K562 (cell line): ENCODE data around the gene CTXN1. TPM values are rescaled to one million over a fixed set of nuclear protein-coding genes. Genes with fewer than 3 reads are reported as not detected.

Experiments used
- ESRRA ChIP-seq: fragments of 450-650 bp; IDR thresholded peaks from 2 replicates; pipeline ENCODE4 v1.6.1; 2014; ENCODE audit warnings: low read depth, mild to moderate bottlenecking, moderate library complexity, borderline replicate concordance
- HNRNPH1 ChIP-seq: fragments of 200-400 bp; formaldehyde crosslinking; optimal IDR thresholded peaks from 2 replicates; pipeline ENCODE3; 2017; ENCODE audit warnings: low read depth, mild to moderate bottlenecking, low read length, moderate library complexity
- KLF1 ChIP-seq: fragments of 450-650 bp; IDR thresholded peaks from 2 replicates; pipeline ENCODE4 v1.6.1; 2016; ENCODE audit warnings: missing genetic modification characterization, missing compliant biosample characterization
- MCM3 ChIP-seq: fragments of 450-650 bp; IDR thresholded peaks from 2 replicates; pipeline ENCODE4 v1.6.1; 2016
- PHF8 ChIP-seq: fragments of 200-600 bp; sonication (generic); IDR thresholded peaks from 2 replicates; pipeline ENCODE4 v1.6.1; 2012; ENCODE audit warnings: mixed run types, mild to moderate bottlenecking, inconsistent platforms, low read length, moderate library complexity, borderline replicate concordance
- RHOXF2B ChIP-seq: fragments of 250-450 bp; sonication (Bioruptor Pico); conservative IDR thresholded peaks from 2 replicates; pipeline ENCODE4 v1.5.1; 2021
- TARDBP ChIP-seq: fragments of 450-650 bp; IDR thresholded peaks from 2 replicates; pipeline ENCODE4 v1.6.1; 2016
- ZNF384 ChIP-seq: IDR thresholded peaks from 2 replicates; pipeline ENCODE4 v1.6.1; 2012; ENCODE audit warnings: low read depth, low read length, improper control_type of control experiment
- ZNF668 ChIP-seq: fragments of 250-450 bp; sonication (Bioruptor Pico); IDR thresholded peaks from 2 replicates; pipeline ENCODE4 v1.8.0; 2022; ENCODE audit warnings: mild to moderate bottlenecking, inconsistent platforms
- ZNF699 ChIP-seq: fragments of 250-450 bp; sonication (Bioruptor Pico); IDR thresholded peaks from 2 replicates; pipeline ENCODE4 v1.8.0; 2021; ENCODE audit warnings: mild to moderate bottlenecking, moderate library complexity; ENCODE audit not compliant: insufficient replicate concordance
- ZNF717 ChIP-seq: fragments of 250-450 bp; sonication (Bioruptor Pico); IDR thresholded peaks from 2 replicates; pipeline ENCODE4 v1.5.0; 2021
- polyA plus RNA-seq, 8 experiments: library from polyadenylated mRNA; depleted of rRNA in 4 of 8; stranded (reverse) in 5 of 8; unstranded in 3 of 8; fragments of >200 nt; fragmentation: Nextera tagmentation in 2 of 8; fragmentation: Illumina TruSeq in 1 of 8; extraction: Ambion mirVana in 2 of 8; extraction: Trizol in 1 of 8; gene quantifications; 2 replicates each; pipeline versions ENCODE4 v1.2.1 to v1.2.3, GENCODE V29; 2011 to 2014; ENCODE audit warnings: inconsistent platforms in 1 of 8, missing spikeins in 1 of 8
- total RNA-seq, 7 experiments: library from RNA; depleted of rRNA in 6 of 7; stranded (reverse); fragments of >200 nt in 6 of 7; fragmentation: Illumina TruSeq in 2 of 7; extraction: Trizol in 2 of 7; gene quantifications; 2 replicates each; pipeline versions ENCODE4 v1.2.1 to v1.2.3, GENCODE V29; 2011 to 2021; ENCODE audit warnings: low replicate concordance in 1 of 7
- TF ChIP-seq, protein P1 (sequence below): fragments of 200-800 bp; sonication (Bioruptor generic); IDR thresholded peaks from 2 replicates; pipeline ENCODE4 v1.6.1; 2017; ENCODE audit warnings: missing genetic modification characterization, missing compliant biosample characterization
- TF ChIP-seq, protein P2 (sequence below): fragments of 450-650 bp; conservative IDR thresholded peaks from 2 replicates; pipeline ENCODE4 v1.6.1; 2016; ENCODE audit warnings: missing genetic modification characterization, low read depth, mild to moderate bottlenecking, missing compliant biosample characterization, moderate library complexity
- TF ChIP-seq, protein P3 (sequence below): fragments of 250-450 bp; sonication (Bioruptor Pico); IDR thresholded peaks from 2 replicates; pipeline ENCODE4 v1.6.1; 2021; ENCODE audit warnings: mild to moderate bottlenecking
- TF ChIP-seq, protein P4 (sequence below), 2 experiments: fragments of 450-650 bp; formaldehyde crosslinking in 1 of 2; IDR thresholded peaks; 2 replicates each; pipeline versions ENCODE4 v1.4.0 to v1.6.1; 2014 to 2020; ENCODE audit warnings: mild to moderate bottlenecking in 2 of 2, borderline replicate concordance in 1 of 2, low read depth in 1 of 2

CTXN1 gene
- total and polyA plus RNA-seq, 9 of the 15 experiments (the other 6 are each of a cell fraction or from before 2014, with no cell fraction given), result 0.15 to 37.4 (median 1.8) TPM; not detected in 2

DNA sequence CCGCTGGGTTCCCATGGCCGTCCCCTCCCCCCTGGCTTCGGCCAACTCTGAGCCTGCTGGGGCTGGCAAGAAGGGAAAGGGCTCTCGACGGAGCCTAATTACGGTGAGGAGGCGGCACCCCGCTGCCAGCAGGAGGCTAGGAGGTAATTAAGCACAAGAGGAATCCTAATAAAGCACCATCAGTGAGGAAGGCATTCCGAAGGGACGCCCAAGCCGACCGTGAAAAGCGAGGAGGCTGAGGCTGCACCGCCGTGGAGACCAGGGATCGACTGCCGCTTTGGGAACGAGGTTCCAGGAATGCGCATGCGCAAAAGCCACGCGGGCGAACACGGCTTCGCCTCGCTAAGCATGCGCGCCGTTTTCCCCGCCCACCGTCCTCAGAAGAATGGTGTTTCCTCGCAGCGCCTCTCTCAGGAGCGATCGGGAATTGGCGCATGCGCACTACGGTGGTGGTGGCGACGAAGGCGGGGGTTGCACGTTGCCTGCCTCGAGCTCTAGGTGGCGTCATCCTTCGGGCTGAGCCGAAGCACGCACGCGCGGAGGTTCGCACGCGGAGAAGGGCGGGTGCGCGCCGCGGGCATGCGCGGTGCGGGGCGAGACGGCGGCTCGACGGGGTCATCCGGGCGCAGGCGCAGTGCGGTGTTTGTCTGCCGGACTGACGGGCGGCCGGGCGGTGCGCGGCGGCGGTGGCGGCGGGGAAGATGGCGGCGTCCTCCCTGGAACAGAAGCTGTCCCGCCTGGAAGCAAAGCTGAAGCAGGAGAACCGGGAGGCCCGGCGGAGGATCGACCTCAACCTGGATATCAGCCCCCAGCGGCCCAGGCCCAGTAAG, 22.5 kb downstream of the CTXN1 start, which contains the start of gene MAP2K7 (continued):
- TF ChIP-seq, protein P1, sequence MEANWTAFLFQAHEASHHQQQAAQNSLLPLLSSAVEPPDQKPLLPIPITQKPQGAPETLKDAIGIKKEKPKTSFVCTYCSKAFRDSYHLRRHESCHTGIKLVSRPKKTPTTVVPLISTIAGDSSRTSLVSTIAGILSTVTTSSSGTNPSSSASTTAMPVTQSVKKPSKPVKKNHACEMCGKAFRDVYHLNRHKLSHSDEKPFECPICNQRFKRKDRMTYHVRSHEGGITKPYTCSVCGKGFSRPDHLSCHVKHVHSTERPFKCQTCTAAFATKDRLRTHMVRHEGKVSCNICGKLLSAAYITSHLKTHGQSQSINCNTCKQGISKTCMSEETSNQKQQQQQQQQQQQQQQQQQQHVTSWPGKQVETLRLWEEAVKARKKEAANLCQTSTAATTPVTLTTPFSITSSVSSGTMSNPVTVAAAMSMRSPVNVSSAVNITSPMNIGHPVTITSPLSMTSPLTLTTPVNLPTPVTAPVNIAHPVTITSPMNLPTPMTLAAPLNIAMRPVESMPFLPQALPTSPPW, result no peak
- TF ChIP-seq KLF1 (tag), result peak; percentile 33; the same call in 1 of the 2 replicates
- no peak for TF ChIP-seq HNRNPH1
- peak; percentile 87; the same call in 1 of the 2 replicates for TF ChIP-seq PHF8
- TF ChIP-seq ZNF668 (CRISPR knock-in tag), result no peak
- TF ChIP-seq MCM3, result no peak
- TF ChIP-seq RHOXF2B, result no peak
- TF ChIP-seq, protein P2, sequence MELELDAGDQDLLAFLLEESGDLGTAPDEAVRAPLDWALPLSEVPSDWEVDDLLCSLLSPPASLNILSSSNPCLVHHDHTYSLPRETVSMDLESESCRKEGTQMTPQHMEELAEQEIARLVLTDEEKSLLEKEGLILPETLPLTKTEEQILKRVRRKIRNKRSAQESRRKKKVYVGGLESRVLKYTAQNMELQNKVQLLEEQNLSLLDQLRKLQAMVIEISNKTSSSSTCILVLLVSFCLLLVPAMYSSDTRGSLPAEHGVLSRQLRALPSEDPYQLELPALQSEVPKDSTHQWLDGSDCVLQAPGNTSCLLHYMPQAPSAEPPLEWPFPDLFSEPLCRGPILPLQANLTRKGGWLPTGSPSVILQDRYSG (tag), result 0 out of 2 replicates have a peak, but pooled peaks have one; percentile 53
- no peak for TF ChIP-seq ZNF384
- TF ChIP-seq, protein P3, sequence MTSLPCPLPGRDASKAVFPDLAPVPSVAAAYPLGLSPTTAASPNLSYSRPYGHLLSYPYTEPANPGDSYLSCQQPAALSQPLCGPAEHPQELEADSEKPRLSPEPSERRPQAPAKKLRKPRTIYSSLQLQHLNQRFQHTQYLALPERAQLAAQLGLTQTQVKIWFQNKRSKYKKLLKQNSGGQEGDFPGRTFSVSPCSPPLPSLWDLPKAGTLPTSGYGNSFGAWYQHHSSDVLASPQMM (CRISPR knock-in tag), result no peak
- no peak for TF ChIP-seq TARDBP
- TF ChIP-seq, protein P4, sequence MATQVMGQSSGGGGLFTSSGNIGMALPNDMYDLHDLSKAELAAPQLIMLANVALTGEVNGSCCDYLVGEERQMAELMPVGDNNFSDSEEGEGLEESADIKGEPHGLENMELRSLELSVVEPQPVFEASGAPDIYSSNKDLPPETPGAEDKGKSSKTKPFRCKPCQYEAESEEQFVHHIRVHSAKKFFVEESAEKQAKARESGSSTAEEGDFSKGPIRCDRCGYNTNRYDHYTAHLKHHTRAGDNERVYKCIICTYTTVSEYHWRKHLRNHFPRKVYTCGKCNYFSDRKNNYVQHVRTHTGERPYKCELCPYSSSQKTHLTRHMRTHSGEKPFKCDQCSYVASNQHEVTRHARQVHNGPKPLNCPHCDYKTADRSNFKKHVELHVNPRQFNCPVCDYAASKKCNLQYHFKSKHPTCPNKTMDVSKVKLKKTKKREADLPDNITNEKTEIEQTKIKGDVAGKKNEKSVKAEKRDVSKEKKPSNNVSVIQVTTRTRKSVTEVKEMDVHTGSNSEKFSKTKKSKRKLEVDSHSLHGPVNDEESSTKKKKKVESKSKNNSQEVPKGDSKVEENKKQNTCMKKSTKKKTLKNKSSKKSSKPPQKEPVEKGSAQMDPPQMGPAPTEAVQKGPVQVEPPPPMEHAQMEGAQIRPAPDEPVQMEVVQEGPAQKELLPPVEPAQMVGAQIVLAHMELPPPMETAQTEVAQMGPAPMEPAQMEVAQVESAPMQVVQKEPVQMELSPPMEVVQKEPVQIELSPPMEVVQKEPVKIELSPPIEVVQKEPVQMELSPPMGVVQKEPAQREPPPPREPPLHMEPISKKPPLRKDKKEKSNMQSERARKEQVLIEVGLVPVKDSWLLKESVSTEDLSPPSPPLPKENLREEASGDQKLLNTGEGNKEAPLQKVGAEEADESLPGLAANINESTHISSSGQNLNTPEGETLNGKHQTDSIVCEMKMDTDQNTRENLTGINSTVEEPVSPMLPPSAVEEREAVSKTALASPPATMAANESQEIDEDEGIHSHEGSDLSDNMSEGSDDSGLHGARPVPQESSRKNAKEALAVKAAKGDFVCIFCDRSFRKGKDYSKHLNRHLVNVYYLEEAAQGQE (IDR thresholded peaks at IDR 0.05; ENCODE audit: borderline replicate concordance), result peak; percentile 71
- TF ChIP-seq, protein P4 (CRISPR knock-in tag; IDR thresholded peaks at IDR 0.05; ENCODE audit: low read depth), result no peak
- TF ChIP-seq ESRRA, result peak; percentile 71
- no peak for TF ChIP-seq ZNF699 (CRISPR knock-in tag)
- TF ChIP-seq ZNF717 (CRISPR knock-in tag), result no peak
